ENCODE measurements around the gene GNAL. TPM values are rescaled to one million over a fixed set of nuclear protein-coding genes. Genes with fewer than 3 reads are reported as not detected.
"Not testable (repeated sequence)": the region's sequence is repeated elsewhere in the genome, so short reads cannot be mapped to it uniquely, and the experiment has no call there.

GNAL gene
- total RNA-seq, 1 donor from 2014 or later = 1.3 TPM

DNA sequence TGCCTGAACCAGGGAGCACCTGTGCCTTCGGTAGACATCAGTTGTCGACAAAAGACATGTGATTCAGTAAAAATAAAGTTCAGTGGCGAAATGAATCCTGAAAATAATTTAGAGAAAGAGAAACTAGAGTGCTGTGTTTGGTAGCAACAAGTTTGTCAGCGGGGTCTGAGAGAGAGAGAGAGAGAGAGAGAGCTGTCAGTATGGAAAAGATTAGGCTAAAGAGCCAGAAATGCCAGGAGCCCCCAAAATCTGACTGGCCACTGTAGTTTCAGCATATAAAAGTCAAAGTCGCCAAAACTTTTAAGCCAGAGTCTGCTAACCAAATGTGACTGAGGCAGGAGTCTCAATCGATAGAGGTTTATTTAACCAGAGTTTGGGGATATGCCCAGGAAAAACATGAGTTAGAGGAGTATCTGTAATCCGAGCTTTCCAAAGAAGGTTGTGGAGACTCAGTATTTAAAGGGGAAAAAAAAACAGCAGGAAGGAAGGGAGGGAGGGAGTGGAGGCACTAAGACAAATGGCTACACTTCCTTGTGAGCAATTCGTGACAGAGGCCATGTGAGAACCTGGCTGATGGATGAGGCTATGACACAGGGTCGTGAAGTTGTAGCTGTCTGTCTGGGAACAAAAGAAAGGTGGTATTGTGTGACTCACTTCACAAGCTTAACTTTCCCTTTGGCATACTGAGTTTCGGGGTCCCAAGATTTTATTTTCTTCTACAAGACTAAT, 20.5 kb upstream of the GNAL start:
- DNase-seq (ENCODE audit: low spot score) (no peak), ATAC-seq (no peak)

DNA sequence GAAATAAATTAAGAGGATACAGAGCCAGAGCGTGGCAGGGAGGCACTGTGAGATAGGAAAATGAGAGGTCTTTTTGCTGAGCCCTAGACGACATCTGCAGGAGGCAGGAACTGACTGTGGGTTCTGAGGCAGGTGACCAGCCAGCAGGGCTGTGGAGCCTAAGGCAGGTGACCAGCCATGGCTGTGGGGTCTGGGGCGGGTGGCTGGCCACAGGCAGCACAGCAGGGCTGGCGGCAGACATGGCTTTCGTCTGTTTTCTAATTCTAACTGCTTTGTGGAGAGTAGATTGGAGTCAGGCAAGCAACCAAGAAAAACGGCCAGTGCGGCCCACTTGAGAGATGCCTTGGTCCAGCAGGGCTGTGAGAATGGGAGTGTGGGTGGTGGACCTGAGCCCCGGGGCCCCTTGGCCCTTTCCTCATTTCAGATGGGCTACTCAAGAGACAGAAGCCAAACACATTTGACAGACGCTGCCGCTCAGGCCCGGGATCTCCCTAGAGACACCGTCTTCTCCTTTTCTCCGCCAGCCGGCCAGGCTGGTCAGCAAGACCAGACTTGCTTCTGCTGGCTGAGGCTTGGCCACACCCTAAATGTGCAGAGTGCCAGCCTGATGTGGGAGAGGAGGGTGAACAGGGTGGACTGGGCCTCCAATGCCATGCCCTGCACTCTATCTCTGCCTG, 19.7 kb upstream of the GNAL start:
- ATAC-seq = no peak
- DNase-seq (ENCODE audit: low spot score) = no peak

DNA sequence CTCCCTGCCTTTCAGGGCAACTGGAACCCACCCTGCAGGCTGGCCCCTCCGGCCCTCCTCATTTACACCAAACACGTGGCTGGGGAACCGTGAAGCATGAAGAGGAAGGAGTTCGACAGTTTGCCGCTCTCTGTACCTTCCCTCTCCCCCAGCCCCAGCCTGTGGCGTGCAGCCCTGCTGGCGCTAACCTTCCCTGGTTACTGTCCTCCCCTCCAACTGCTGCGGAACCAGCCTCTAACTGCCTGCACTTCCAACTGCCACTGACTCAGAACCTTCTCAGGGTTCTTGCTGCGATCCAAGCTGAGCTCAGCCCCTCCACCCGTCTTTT, 19.2 kb upstream of the GNAL start:
- DNase-seq (ENCODE audit: low spot score) (no peak), ATAC-seq (no peak)

DNA sequence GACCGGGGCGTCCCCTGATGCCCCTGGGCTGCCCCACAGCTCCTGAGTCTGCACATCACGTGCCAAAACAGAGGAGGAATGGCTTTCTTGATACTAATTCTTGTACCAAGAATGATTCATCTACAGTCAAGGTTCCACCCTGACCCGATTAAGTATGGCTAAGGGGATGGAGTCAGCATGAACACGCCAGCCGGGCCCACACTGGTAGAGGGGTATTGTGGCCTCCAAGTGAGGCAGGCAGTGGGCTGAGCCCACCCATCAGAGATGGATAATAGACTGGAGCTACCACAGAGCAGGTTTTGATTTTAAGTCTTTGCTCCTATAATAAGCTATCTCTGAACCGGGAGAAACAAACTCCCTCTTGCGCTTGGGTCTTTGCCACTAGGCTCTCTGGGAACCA, 17.9 kb upstream of the GNAL start:
- DNase-seq (ENCODE audit: low spot score) (no peak), ATAC-seq (no peak)

DNA sequence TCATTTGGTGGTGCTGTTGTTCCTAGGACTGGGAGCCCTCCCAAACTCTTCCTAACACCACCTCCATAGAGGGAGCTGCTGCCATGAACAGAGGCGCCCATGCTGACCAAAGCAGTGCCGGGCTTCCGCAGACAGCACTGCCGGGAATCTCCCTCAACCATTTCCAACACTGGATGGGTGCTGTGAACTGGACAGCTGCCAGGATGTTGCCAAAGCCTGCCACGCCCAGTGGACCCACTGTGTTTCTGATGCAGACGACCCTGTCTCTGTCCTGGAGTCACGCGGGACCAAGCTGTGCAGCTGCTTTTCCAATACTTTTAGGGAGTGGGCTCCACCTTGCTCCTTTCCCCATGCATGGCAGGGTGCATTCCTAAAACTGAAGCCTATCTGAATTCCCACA, 16.9 kb upstream of the GNAL start:
- ATAC-seq (no peak), DNase-seq (ENCODE audit: low spot score) (no peak)

DNA sequence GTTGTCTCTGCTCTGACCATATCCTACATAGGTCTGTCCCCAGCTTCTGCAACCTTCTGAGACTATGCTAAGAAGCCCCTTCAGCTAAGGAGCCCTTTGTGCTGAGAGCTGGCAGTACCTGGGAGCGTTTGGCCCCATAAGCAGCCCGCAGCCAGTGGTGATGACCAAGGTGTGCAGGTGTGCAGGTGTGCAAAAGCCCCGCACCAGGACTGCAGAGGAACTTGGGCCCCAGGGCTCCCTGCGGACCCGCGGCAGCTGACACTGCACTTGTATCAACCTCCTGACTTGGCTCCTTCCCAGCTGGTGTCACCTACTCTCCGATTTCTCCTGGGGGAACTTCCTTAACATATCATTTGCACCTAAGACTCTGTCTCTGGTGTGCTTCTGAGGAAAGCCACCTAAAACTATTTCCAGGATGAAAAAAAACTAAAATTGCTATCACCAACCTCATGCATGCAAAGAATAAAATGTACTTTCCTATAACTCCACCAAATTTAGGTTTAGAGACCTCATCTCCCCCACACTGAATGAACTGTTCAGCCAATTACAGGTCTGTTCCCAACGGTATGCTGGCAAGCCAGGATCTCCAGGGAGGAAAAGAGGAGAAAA, 16.1 kb upstream of the GNAL start:
- DNase-seq (ENCODE audit: low spot score) = no peak
- no peak for ATAC-seq

DNA sequence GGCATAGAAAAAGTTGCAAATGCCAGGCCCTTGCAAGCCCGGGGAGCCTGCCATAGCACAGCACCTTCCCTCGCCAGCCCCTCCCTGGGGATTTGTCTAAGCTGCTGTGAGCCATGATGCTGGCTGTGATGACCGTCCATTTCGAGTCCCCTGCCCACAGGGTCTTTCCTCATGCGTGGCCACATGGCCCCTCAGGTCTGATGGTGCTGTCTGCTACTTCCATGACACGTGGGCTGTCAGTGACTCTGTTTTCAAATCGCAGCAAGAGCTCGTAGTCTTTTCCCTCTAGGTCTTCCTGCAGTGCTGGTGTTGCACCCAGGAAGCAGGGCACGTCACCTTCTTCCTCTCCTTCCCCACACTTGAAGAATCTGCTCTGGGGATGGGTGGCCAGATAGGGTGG, 15.5 kb upstream of the GNAL start:
- no peak for ATAC-seq
- peak; percentile 33 for DNase-seq (ENCODE audit: low spot score)

DNA sequence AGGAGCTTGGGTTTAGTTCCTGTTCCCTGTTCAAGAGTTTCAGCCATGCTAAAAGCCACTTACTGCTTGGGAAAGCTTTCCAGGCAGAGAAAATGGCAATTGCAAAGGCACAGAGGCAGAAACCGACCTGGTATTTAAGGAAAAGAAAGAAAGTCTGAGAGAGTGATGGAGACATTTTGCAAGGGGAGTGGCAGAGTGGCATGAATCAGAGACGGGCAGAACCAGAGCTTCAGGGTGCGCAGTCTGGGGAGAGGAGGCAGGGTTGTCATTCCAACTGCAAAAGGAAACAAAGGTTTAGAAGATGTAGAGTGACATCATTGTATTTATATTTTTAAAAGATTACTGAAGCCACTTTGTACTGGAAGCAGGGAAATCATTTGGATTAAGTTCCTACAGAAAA, 14.9 kb upstream of the GNAL start:
- DNase-seq (ENCODE audit: low spot score) (no peak), ATAC-seq (no peak)

DNA sequence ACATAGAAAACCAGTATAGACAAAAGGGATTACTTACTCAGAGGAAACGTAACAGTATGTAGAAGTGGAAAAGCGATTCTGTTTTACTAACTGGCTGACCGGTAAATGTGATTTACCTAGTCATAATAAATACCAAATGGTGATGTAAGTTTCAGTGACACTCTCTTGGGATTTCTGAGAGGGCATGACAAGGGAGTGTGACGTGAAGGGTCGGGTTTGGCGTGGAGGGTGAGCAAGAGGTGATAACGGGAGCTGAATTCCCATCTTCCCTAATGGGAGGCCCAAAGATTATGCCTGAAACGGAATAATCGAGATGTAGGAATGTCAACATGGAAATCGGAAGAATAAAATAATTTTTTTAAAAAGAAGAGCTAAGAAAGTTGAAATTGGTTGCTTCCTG, 12.7 kb upstream of the GNAL start:
- DNase-seq (ENCODE audit: low spot score) = no peak
- no peak for ATAC-seq

DNA sequence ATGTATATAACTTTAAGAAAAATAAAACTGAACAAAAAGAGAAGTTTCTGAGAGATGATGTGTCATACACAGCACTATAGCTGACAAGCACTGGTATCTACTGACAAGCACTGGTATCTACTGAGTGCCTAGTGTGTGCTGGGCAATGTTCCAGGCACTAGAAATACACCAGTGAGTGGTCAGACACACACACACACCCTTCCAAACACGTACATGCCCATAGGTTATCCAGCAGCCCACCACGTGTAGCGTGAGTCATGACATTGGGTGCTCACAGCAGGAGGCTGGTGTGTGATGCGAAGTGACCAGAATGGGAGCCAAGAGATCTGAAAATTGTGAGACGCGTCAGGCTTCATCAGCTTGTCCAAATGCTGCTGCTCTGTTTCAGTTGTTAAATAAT, 12.2 kb upstream of the GNAL start:
- no peak for ATAC-seq

DNA sequence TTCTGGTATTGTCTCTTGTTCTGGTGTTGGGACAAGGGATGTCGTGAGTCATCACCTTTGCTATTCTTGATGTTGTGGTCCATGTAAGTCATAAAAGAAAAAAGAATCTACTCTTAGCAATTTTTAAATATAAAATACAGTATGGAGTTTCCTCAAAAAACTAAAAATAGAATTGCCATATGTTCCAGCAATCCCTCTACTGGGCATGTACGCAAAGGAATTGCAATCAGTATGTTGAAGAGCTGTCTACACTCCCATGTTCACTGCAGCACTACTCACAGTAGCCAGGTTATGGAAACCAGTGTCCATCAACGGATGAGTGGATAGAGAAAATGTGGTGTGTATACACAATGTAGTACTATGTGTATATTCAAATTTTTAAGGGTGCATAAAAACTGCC, 10.9 kb upstream of the GNAL start:
- DNase-seq (ENCODE audit: low spot score) (no peak), ATAC-seq (no peak)

More for the DNA sequence above, 12.2 kb upstream of the GNAL start:
- DNase-seq (ENCODE audit: low spot score) = peak; percentile 6

DNA sequence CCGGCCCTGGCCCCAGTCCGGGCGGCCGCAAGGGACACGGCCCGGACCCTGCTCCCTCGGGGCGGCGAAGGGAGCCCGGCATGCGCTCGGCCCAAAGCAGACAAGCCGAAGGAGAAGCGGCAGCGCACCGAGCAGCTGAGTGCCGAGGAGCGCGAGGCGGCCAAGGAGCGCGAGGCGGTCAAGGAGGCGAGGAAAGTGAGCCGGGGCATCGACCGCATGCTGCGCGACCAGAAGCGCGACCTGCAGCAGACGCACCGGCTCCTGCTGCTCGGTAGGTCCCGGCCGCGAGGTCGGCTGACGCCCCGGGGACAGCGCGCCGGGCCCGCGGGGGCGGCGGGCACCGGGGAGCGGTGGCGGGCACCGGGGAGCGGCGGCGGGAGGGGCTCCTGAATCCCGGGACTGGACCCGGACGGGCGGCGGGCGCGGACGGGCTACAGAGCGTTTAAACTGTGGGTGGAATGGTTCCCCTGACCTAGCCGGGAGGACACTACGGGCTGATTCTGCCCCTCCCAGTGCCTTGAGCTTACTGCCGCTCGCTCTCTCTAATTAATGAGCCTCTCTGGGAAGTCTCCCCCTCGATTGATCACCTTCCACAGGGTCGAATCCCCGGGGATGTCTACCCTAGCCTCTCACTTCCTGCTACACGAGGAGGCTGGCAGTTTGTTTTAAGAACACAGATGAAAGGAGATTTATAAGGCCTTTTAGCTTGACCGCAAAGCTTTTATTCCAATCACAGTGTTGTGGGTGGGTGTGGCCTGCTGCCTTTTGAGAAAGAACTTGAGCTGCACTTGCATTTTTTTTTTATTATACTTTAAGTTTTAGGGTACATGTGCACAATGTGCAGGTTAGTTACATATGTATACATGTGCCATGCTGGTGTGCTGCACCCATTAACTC, 853 bp downstream of the GNAL start:
- DNase-seq (ENCODE audit: low spot score) (peak; percentile 49), ATAC-seq (peak; percentile 69)

DNA sequence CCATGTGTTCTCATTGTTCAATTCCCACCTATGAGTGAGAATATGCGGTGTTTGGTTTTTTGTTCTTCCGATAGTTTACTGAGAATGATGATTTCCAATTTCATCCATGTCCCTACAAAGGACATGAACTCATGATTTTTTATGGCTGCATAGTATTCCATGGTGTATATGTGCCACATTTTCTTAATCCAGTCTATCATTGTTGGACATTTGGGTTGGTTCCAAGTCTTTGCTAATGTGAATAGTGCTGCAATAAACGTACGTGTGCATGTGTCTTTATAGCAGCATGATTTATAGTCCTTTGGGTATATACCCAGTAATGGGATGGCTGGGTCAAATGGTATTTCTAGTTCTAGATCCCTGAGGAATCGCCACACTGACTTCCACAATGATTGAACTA, 1.6 kb downstream of the GNAL start:
- not testable (repeated sequence) for ATAC-seq; DNase-seq (ENCODE audit: low spot score)

DNA sequence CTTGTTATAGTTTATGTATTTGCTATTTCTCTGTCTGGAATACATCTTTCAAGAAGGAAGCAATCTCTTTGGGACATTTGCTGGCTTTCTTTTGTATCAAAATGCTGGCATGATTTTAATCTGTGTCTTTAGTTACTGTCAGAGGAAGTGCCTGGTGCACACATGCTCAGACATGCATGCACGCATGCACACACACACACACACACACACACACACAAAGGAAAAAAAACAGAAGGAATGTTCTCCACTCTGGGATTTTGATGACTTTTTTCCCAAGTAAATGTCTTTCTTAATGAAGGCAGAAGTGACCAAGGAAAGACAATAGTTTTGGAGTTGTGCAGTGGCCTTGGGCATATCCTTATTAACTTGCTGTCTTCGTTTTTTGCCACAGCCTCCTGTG, 6.7 kb downstream of the GNAL start:
- DNase-seq (ENCODE audit: low spot score) = no peak
- ATAC-seq = no peak

DNA sequence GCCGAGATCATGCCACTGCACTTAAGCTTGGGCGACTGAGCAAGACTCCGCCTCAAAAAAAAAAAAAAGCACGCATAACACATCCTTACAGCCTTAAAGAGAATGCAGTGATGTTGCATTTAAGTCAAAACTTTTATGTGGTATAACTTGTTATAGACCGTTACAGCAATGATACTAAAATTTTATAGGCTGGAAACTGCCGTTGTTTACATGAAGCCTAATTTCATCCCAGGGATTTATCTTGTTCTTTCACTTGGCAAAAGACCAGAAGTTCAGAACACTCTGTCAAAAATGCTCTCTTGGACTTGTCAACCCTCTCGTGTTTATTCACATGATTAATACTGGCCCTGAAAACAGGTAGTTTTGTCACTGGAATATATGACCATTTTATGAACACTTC, 7.4 kb downstream of the GNAL start:
- DNase-seq (ENCODE audit: low spot score) = no peak
- no peak for ATAC-seq

DNA sequence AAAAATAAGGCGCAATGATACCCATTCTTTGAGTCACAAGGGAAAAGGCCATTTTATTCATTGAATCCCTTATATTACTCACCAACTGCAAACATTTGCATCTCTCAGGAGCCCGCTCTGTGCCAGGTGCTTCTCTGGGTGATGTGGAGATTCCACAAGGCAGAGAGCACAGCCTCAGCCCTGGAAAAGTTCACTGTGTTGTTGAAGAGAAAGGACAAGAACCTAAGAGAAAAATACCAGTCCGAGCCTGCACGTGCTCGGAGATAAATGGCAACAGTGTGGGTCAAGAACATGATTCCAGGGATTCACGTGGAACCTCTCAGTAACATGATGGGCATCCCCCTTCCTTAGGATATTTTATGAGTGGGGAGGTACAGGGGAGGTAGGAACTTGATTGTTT, 11.8 kb downstream of the GNAL start:
- no peak for DNase-seq (ENCODE audit: low spot score)

DNA sequence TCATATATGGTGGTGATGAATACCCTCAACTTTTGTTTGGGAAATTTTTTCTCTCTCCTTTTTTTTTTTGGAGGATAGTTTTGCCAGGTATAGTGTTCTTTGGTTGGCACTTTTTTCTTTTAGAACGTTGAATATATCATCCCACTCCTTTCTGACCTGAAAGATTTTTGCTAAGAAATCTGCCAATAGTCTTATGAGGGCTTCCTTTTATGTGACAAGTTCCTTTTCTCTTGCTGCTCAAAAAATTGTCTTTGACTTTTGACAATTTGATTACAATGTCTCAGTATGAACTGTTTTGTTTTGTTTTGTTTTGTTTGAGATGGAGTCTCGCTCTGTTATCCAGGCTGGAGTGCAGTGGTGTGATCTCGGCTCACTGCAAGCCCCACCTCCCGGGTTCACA, 21.5 kb downstream of the GNAL start:
- ATAC-seq (no peak), DNase-seq (ENCODE audit: low spot score) (no peak)

More for the DNA sequence above, 11.8 kb downstream of the GNAL start:
- ATAC-seq = no peak

DNA sequence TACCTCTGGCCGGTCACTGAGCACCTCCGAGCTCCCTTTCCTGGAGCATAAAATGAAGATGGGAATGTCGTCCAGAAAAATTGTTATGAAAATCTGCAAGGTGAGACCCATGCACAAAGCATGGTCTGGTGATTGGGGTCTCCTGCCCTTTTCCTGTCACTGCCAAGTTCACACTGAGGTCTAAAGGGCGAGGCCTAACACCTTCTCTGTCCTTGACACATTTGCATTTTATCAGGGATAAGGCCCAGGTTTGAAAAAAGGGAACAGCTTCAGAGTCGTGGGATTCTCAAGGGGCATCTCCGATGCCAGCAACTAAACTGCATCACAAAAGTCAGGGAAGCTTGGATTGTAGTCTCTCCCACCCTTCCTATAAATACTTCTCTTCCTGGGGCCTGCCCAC, 24.7 kb downstream of the GNAL start:
- ATAC-seq (no peak), DNase-seq (ENCODE audit: low spot score) (no peak)

DNA sequence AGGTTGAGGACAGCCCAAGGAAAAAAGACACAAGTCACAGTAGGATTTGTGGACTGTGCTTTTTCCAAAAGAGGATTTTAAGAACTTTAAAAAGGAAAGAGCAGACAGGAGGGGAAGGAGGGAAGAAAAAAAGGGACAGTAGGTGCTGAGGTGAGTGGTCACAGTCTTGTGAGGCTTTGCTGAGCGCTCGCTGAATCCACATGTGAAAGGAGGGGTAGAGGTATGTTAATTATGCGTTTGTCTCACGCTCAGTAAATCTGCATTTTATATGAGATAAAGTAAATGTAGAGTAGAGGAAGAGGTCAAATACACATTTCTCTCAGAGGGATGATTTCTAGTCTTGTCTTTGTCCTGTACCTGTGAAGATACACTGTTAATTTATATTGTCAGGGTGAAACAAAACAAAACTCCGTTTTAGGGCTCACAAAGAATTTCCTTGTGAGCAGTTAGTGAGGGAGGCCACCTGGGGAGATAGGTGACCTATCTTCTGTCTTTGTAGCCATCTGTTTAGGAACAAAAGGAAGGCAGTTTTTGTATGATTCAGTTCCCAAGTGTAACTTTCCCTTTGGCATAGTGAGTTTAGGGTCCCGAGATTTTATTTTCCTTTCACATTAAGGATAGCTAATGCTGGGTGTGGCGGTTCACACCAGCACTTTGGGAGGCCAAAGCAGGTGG, 25.3 kb downstream of the GNAL start:
- no peak for ATAC-seq
- DNase-seq (ENCODE audit: low spot score) = no peak

DNA sequence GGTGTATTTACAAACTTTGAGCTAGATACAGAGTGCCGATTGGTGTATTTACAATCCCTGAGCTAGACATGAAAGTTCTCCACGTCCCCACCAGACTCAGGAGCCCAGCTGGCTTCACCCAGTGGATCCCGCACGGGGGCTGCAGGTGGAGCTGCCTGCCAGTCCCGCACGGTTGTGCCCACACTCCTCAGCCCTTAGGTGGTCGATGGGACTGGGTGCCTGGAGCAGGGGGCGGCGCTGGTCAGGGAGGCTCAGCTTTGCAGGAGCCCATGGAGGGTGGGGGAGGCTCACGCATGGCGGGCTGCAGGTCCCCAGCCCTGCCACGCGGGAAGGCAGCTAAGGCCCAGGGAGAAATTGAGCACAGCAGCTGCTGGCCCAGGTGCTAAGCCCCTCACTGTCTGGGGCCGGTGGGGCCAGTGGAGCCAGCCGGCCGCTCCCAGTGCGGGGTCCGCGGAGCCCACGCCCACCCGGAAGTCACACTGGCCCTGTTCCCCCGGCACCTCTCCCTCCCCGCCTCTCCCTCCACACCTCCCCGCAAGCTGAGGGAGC, 27.8 kb downstream of the GNAL start:
- ATAC-seq; DNase-seq (ENCODE audit: low spot score): not testable (repeated sequence)

DNA sequence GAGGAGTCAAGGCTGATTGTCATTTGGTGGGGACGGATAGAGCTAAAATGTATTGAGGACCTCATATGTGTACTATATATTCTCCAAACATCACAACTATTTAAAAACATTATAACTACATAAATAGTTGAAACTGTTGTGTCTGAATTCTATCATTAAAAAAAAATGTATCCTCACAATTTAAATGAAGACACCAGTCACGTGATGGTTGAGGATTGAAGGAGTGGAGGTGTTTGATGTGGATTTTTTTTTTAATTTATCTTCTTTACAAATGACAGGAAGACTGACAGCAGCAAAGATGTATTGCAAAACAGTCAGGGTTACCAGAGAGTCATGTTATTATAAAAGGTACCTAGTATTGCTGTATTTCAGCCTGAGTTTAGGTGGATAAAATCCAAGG, 30.0 kb downstream of the GNAL start:
- no peak for DNase-seq (ENCODE audit: low spot score)
- no peak for ATAC-seq
